ENCODE data around the gene SLC4A5.

DNA sequence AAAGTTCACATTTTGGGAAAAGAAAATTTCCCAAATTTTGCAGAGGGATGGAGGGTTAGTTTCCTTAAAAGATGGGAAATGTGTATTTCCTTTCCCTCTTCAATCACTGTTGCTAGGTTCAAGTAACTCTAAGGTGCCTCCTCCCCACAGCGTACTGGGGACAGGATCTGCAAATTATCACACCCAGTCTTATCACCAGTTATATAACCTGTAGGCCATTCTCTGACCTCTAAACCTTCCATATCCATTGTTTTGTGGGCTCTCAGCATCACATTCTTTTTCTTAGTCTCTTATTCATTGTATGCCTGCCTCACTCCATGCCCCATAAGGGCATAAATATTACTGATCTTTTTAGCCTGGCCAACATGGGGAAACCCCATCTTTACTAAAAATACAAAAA, 148.4 kb downstream of the SLC4A5 start:
- TF ChIP-seq POLR2AphosphoS5 (IDR thresholded peaks at IDR 0.05) (no peak), CTCF (IDR thresholded peaks at IDR 0.05) (no peak), POLR2A (IDR thresholded peaks at IDR 0.05) (no peak)
